ENCODE measurements around the gene DNPEP. TPM values are rescaled to one million over a fixed set of nuclear protein-coding genes. Genes with fewer than 3 reads are reported as not detected.
A peak's percentile ranks its signal among the peaks of the same experiment; 100 is the strongest.

DNPEP gene
- total RNA-seq, 5 donors from 2014 or later (not counting 1 experiment from before 2014, with no cell fraction given) = 73.5 to 88.8 (median 85.4) TPM

GRCh38 chr2:219332542-219332941 is 55.2 kb downstream of the DNPEP start, which contains the start of gene RESP18:
RESP18 (minus strand) TSS chr2:219332744.
- H3K4me1 ChIP-seq (ENCODE audit: control insufficient read depth in 1 of 2, extremely low read depth in 1 of 2, insufficient read depth in 2 of 2, low read length in 2 of 2) = no peaks in the 10 kb centered on the region
- Mint-ChIP-seq H3K36me3 (no peaks in the 10 kb centered on the region), H3K4me3 (no peak within 1 kb of the TSS), H3K4me1 (peaks cover 0 to 7% (median 0%) of the 10 kb centered on the region in 3 donors), H3K9me3 (peaks cover 11 to 19% (median 12%) of the 10 kb centered on the region in 3 donors), H3K27me3 (peaks cover 76 to 79% of the 10 kb centered on the region in 2 donors), H3K27ac (peak within 1 kb of the TSS in 1 of 2 donors; percentile 70)
- H3K36me3 ChIP-seq (ENCODE audit: control insufficient read depth in 2 of 2, extremely low read depth in 1 of 2, insufficient read depth in 1 of 2, low read length in 1 of 2) = no peaks in the 10 kb centered on the region
- H3K9me3 ChIP-seq = no peaks in the 10 kb centered on the region
- WGBS (ENCODE audit: insufficient coverage) = 23% methylated on average over 19 of the region's 24 CpGs
- CTCF ChIA-PET = no interaction called here
- H3K27ac ChIP-seq (ENCODE audit: low read length) = no peak within 1 kb of the TSS
- POLR2A ChIA-PET = no interaction called here
- DNase-seq (no peak), ATAC-seq (replicated peaks in 1 of 4) (no peak)
- peaks cover 12 to 52% of the 10 kb centered on the region in 2 experiments for H3K27me3 ChIP-seq (replicated peaks in 1 of 2; ENCODE audit: control insufficient read depth in 2 of 2, extremely low read depth in 1 of 2, insufficient read depth in 2 of 2, low read length in 1 of 2)
- H3K4me3 ChIP-seq (ENCODE audit: control insufficient read depth in 1 of 2, extremely low read depth in 1 of 2, low read length in 1 of 2) = no peak within 1 kb of the TSS

GRCh38 chr2:219331560-219332213 is 56.0 kb downstream of the DNPEP start:
- ChIA-PET POLR2A (no interaction called here), CTCF (no interaction called here)
- peaks cover 12 to 59% of the 10 kb centered on the region in 2 experiments for H3K27me3 ChIP-seq (replicated peaks in 1 of 2; ENCODE audit: control insufficient read depth in 2 of 2, extremely low read depth in 1 of 2, insufficient read depth in 2 of 2, low read length in 1 of 2)
- ATAC-seq (replicated peaks in 1 of 4) (no peak), DNase-seq (peak in 10 of 35 experiments; percentile 4 to 38 (median 14))
- 21% methylated on average over 13 of the region's 39 CpGs for WGBS (ENCODE audit: insufficient coverage)
- peaks cover 10 to 18% (median 11%) of the 10 kb centered on the region in 3 donors for H3K9me3 Mint-ChIP-seq
- no peaks in the 10 kb centered on the region for H3K36me3 Mint-ChIP-seq
- no peak overlapping the region for H3K4me3 Mint-ChIP-seq
- H3K27me3 Mint-ChIP-seq = peaks cover 71 to 78% of the 10 kb centered on the region in 2 donors
- no peaks in the 10 kb centered on the region for H3K4me1 ChIP-seq (ENCODE audit: control insufficient read depth in 1 of 2, extremely low read depth in 1 of 2, insufficient read depth in 2 of 2, low read length in 2 of 2)
- H3K4me3 ChIP-seq (ENCODE audit: control insufficient read depth in 1 of 2, extremely low read depth in 1 of 2, low read length in 1 of 2) = no peak overlapping the region
- H3K36me3 ChIP-seq (ENCODE audit: control insufficient read depth in 2 of 2, extremely low read depth in 1 of 2, insufficient read depth in 1 of 2, low read length in 1 of 2) = no peaks in the 10 kb centered on the region
- no peaks in the 10 kb centered on the region for H3K9me3 ChIP-seq
- peaks cover 0 to 7% (median 0%) of the 10 kb centered on the region in 3 donors for H3K4me1 Mint-ChIP-seq
- no peak overlapping the region for H3K27ac Mint-ChIP-seq
- H3K27ac ChIP-seq (ENCODE audit: low read length) = no peak overlapping the region

GRCh38 chr2:219327719-219328118 is 60.0 kb downstream of the DNPEP start:
- no peak overlapping the region for H3K4me3 Mint-ChIP-seq
- no peak overlapping the region for H3K27ac ChIP-seq (ENCODE audit: low read length)
- H3K9me3 ChIP-seq = no peaks in the 10 kb centered on the region
- ATAC-seq (replicated peaks in 1 of 4) = no peak
- H3K4me3 ChIP-seq (ENCODE audit: control insufficient read depth in 1 of 2, extremely low read depth in 1 of 2, low read length in 1 of 2) = no peak overlapping the region
- H3K36me3 ChIP-seq (ENCODE audit: control insufficient read depth in 2 of 2, extremely low read depth in 1 of 2, insufficient read depth in 1 of 2, low read length in 1 of 2) = no peaks in the 10 kb centered on the region
- no peaks in the 10 kb centered on the region for H3K4me1 ChIP-seq (ENCODE audit: control insufficient read depth in 1 of 2, extremely low read depth in 1 of 2, insufficient read depth in 2 of 2, low read length in 2 of 2)
- peaks cover 63 to 74% of the 10 kb centered on the region in 2 donors for H3K27me3 Mint-ChIP-seq
- DNase-seq = no peak
- peaks cover 9 to 55% of the 10 kb centered on the region in 2 experiments for H3K27me3 ChIP-seq (replicated peaks in 1 of 2; ENCODE audit: control insufficient read depth in 2 of 2, extremely low read depth in 1 of 2, insufficient read depth in 2 of 2, low read length in 1 of 2)
- no peak overlapping the region for H3K27ac Mint-ChIP-seq
- H3K4me1 Mint-ChIP-seq = peaks cover 0 to 7% (median 0%) of the 10 kb centered on the region in 3 donors
- POLR2A ChIA-PET = no interaction called here
- no peaks in the 10 kb centered on the region for H3K36me3 Mint-ChIP-seq
- CTCF ChIA-PET = interaction anchor here in 1 of 2 donors (0.6 kb wide), 1 partner anchor 333 kb away, joined by 6 read pairs; no protein-coding TSS in a partner anchor
- peaks cover 0 to 4% (median 0%) of the 10 kb centered on the region in 3 donors for H3K9me3 Mint-ChIP-seq
- WGBS (ENCODE audit: insufficient coverage) = 49% methylated on average over 2 of the region's 2 CpGs

GRCh38 chr2:219325657-219326315 is 61.9 kb downstream of the DNPEP start:
- Histone ChIP-seq H3K27ac (ENCODE audit: low read length) (no peak overlapping the region), H3K27me3 (replicated peaks in 1 of 2; ENCODE audit: control insufficient read depth in 2 of 2, extremely low read depth in 1 of 2, insufficient read depth in 2 of 2, low read length in 1 of 2) (peaks cover 5 to 36% of the 10 kb centered on the region in 2 experiments), H3K4me3 (ENCODE audit: control insufficient read depth in 1 of 2, extremely low read depth in 1 of 2, low read length in 1 of 2) (no peak overlapping the region), H3K36me3 (ENCODE audit: control insufficient read depth in 2 of 2, extremely low read depth in 1 of 2, insufficient read depth in 1 of 2, low read length in 1 of 2) (no peaks in the 10 kb centered on the region), H3K4me1 (ENCODE audit: control insufficient read depth in 1 of 2, extremely low read depth in 1 of 2, insufficient read depth in 2 of 2, low read length in 2 of 2) (peaks cover 0 to 7% of the 10 kb centered on the region in 2 experiments), H3K9me3 (no peaks in the 10 kb centered on the region)
- no peak for ATAC-seq (replicated peaks in 1 of 4)
- peaks cover 50 to 56% of the 10 kb centered on the region in 2 donors for H3K27me3 Mint-ChIP-seq
- ChIA-PET POLR2A (no interaction called here), CTCF (interaction anchor here (0.5 to 0.6 kb wide), 2 partner anchors 13 to 173 kb away, joined by 3 read pairs; no protein-coding TSS in a partner anchor)
- H3K9me3 Mint-ChIP-seq = no peaks in the 10 kb centered on the region
- H3K27ac Mint-ChIP-seq = no peak overlapping the region
- 21% methylated on average over 4 of the region's 9 CpGs for WGBS (ENCODE audit: insufficient coverage)
- DNase-seq = no peak
- peaks cover 13 to 18% (median 17%) of the 10 kb centered on the region in 3 donors for H3K4me1 Mint-ChIP-seq
- no peak overlapping the region for H3K4me3 Mint-ChIP-seq
- H3K36me3 Mint-ChIP-seq = no peaks in the 10 kb centered on the region

GRCh38 chr2:219325136-219325535 is 62.6 kb downstream of the DNPEP start:
- POLR2A ChIA-PET = no interaction called here
- H3K4me3 Mint-ChIP-seq = no peak overlapping the region
- H3K27me3 Mint-ChIP-seq = peaks cover 44 to 50% of the 10 kb centered on the region in 2 donors
- CTCF ChIA-PET = interaction anchor here in 1 of 2 donors (0.6 kb wide), 1 partner anchor 14 kb away, joined by 3 read pairs; no protein-coding TSS in a partner anchor
- H3K4me1 Mint-ChIP-seq = peaks cover 15 to 22% (median 19%) of the 10 kb centered on the region in 3 donors
- ATAC-seq (replicated peaks in 1 of 4) (no peak), DNase-seq (no peak)
- Histone ChIP-seq H3K27me3 (replicated peaks in 1 of 2; ENCODE audit: control insufficient read depth in 2 of 2, extremely low read depth in 1 of 2, insufficient read depth in 2 of 2, low read length in 1 of 2) (peaks cover 5 to 35% of the 10 kb centered on the region in 2 experiments), H3K27ac (ENCODE audit: low read length) (no peak overlapping the region), H3K4me1 (ENCODE audit: control insufficient read depth in 1 of 2, extremely low read depth in 1 of 2, insufficient read depth in 2 of 2, low read length in 2 of 2) (peaks cover 0 to 12% of the 10 kb centered on the region in 2 experiments), H3K36me3 (ENCODE audit: control insufficient read depth in 2 of 2, extremely low read depth in 1 of 2, insufficient read depth in 1 of 2, low read length in 1 of 2) (no peaks in the 10 kb centered on the region), H3K4me3 (ENCODE audit: control insufficient read depth in 1 of 2, extremely low read depth in 1 of 2, low read length in 1 of 2) (no peak overlapping the region), H3K9me3 (no peaks in the 10 kb centered on the region)
- no peak overlapping the region for H3K27ac Mint-ChIP-seq
- H3K36me3 Mint-ChIP-seq = no peaks in the 10 kb centered on the region
- H3K9me3 Mint-ChIP-seq = no peaks in the 10 kb centered on the region
- WGBS (ENCODE audit: insufficient coverage) = no CpG with 5 or more reads among the region's 4 CpGs

- H3K27me3 Mint-ChIP-seq = peaks cover 35 to 37% of the 10 kb centered on the region in 2 donors
Observed at GRCh38 chr2:219323434-219323833, 64.3 kb downstream of the DNPEP start.

More at GRCh38 chr2:219323434-219323833, 64.3 kb downstream of the DNPEP start:
- no peak for ATAC-seq (replicated peaks in 1 of 4)
- DNase-seq = no peak
- Histone ChIP-seq H3K27ac (ENCODE audit: low read length) (no peak overlapping the region), H3K27me3 (replicated peaks in 1 of 2; ENCODE audit: control insufficient read depth in 2 of 2, extremely low read depth in 1 of 2, insufficient read depth in 2 of 2, low read length in 1 of 2) (peaks cover 5 to 27% of the 10 kb centered on the region in 2 experiments), H3K36me3 (ENCODE audit: control insufficient read depth in 2 of 2, extremely low read depth in 1 of 2, insufficient read depth in 1 of 2, low read length in 1 of 2) (no peaks in the 10 kb centered on the region), H3K4me1 (ENCODE audit: control insufficient read depth in 1 of 2, extremely low read depth in 1 of 2, insufficient read depth in 2 of 2, low read length in 2 of 2) (peaks cover 0 to 12% of the 10 kb centered on the region in 2 experiments), H3K4me3 (ENCODE audit: control insufficient read depth in 1 of 2, extremely low read depth in 1 of 2, low read length in 1 of 2) (no peak overlapping the region), H3K9me3 (no peaks in the 10 kb centered on the region)
- Mint-ChIP-seq H3K27ac (no peak overlapping the region), H3K4me1 (peaks cover 15 to 22% (median 19%) of the 10 kb centered on the region in 3 donors), H3K36me3 (no peaks in the 10 kb centered on the region), H3K4me3 (no peak overlapping the region), H3K9me3 (no peaks in the 10 kb centered on the region)
- ChIA-PET POLR2A (interaction anchor here (0.5 to 0.6 kb wide), 3 partner anchors 44 to 1116 kb away, joined by 4 to 7 read pairs (median 5); partner anchors contain the start of gene DNAJB2 (in 1 of the 2)), CTCF (no interaction called here)
- WGBS (ENCODE audit: insufficient coverage) = 80% methylated on average over 1 of the region's 4 CpGs
